GOT3 (cell line): ENCODE results near the gene LRRC8A.
A peak's percentile ranks its signal among the peaks of the same experiment; 100 is the strongest.
"Not testable (repeated sequence)": the region's sequence is repeated elsewhere in the genome, so short reads cannot be mapped to it uniquely, and the experiment has no call there.

Experiments used
- DNase-seq: peaks from one replicate; lab custom pipeline; 2025; ENCODE audit warnings: mixed read lengths; lab: John Stamatoyannopoulos, UW

The LRRC8A gene

GRCh38 chr9:128921881-128922763 lies 40.2 kb downstream of the LRRC8A start:
- DNase-seq: no peak

GRCh38 chr9:128923493-128923883 lies 41.6 kb downstream of the LRRC8A start:
- no peak for DNase-seq

DNA sequence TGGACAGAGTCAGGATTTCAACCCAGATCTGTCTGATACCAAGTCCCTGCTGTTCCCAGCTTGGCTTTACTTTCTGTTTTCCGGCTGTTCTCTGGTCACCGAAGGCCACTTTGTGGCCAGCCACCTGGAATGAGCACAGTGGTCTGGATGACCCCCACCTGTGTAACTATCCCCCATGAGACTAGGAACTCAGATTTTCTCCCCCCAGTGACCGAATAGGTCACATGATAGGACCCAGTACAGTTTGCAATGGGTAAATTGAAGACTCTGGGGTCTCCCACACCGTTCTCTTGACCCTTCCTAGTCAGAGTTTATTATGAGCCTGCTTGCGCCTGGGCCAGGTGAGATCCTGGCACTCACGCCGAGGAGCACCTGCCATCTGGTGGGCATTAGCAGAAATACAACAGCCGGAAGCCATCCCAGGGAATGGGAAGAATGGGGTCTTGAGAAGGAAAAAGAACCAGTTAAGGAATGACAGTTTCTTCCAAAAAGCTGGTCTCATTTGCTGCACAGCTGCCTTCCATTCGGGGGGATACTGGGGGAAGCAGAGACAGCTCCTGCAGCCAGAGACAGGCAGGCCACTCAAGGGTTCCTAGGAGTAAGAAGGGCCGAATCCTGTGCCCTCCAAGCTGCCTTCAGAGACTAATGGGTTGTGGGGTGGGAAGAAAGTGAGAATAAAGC lies 45.9 kb downstream of the LRRC8A start:
- DNase-seq: no peak

DNA sequence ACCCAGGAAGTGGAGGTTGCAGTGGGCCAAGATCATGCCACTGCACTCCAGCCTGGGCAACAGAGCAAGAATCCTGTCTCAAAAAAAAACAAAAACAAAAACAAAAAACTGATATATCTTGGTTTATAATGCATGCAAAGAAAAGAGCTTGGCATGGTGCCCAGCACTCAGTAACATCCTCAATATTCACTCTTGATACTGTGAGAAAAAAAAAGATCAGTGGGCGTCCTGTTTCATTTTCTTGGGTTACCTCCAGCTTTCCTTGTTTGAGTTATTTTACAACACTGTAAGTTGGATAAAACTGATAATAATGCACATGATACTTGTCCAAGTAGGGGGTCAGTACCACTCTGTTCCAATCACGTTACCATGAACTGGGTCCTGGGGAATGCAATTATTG lies 46.7 kb downstream of the LRRC8A start:
- no peak for DNase-seq

- no peak for DNase-seq
Observed at GRCh38 chr9:128929560-128929959, 47.6 kb downstream of the LRRC8A start.

GRCh38 chr9:128933731-128934130 lies 51.8 kb downstream of the LRRC8A start:
- no peak for DNase-seq

- DNase-seq: no peak
Observed at GRCh38 chr9:128936171-128936865, 54.4 kb downstream of the LRRC8A start.

DNA sequence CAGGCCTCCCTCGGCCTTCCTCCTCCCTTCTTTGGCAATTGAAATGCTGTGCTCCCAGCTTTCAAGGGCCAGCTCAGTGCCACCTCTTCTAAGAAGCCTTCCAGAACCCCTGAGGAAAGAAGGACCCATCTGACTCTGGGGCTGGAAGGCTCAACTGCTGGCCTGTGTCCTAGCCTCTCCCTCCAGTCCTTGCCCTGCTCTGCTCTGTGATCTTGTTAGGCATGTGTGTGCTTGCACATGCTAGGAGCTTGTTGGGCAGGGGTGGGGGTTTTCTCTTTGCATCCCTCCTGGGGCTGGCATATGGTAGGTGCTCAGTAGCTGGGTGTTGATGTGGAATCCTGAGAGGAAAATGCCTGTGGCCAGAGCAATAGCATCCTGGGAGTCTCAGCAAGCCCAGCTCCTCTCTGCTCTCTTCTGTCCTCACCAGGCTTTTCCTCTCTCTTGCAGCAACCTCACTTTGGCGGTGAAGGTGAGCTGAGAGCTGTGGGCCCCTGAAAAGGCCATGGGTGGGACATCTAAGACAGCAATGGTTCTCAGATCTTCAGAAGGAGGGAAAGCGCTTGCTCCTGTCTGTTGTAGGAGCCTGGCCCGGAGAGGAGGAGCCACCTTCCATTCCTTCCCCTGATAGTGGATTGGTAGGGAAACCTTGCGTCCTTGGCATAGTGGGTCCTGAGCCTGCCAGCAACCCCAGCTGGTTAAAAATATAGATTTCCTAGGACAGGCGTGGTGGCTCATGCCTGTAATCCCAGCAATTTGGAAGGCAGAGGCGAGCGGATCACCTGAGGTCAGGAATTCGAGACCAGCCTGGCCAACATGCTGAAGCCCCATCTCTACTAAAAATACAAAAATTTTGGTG lies 55.6 kb downstream of the LRRC8A start:
- no peak for DNase-seq

DNA sequence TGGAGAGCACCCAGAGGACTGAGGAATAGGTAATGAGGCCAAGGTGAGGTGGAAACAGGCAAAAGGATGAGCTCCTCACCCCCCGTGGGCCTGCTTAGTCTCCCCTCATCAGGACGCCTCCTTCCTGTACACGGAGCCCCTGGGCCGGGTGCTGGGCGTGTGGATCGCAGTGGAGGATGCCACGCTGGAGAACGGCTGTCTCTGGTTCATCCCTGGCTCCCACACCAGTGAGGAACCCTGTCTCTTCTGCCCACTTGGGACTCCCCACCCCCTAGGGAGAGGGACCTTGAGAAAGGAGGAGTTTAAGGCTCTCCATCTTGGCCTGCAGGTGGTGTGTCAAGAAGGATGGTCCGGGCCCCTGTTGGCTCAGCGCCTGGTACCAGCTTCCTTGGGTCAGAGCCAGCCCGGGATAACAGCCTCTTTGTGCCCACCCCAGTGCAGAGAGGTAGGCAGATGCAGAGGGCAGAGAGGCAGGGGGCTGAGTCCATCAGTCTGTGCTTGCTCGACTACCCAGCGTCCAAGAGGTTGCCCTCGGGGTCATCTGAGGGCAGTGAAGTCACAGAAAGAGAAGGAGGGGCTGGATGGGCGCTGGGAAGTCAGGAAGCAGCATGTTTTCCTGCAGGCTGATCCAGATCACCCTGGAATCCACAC lies 58.5 kb downstream of the LRRC8A start:
- no peak for DNase-seq

GRCh38 chr9:128940946-128941755 lies 59.2 kb downstream of the LRRC8A start:
- no peak for DNase-seq

DNA sequence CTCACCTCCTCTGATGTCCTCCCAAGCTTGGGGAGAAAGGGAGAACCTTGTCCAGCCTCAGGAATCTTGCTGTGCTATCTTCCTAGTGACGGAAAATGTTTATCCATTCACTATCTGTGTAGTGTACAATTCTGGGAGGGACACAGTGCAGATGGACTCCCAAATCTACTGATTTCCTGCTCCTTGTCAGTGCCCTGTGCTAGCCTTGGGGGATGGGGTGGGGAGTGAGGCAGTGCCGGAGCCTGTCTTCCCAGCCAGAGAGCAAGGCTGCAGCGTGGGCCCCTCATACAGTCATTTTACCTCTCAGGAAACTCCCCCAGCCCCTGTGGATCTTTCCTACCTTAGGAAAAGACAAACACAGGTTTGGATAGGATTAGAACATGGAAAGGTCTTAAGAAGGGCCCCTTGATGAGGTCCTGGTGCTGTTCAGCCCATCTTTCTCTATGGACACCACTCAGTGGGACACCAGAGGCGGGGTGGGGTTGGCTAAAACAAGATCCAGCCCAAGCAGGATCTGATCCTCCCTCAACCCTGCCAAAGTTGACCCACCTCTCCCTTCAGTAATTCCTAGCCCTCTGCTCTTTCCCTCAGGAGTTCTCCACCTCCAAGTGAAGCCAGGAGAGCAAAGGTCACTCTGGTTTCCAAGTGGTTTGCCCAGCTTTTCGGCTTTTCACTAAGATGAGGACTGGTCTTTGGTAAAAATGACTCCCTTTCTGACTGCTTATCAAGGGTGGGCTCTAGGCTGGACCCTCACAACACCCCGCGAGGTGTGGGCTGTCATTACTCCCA lies 62.1 kb downstream of the LRRC8A start:
- DNase-seq: no peak

DNA sequence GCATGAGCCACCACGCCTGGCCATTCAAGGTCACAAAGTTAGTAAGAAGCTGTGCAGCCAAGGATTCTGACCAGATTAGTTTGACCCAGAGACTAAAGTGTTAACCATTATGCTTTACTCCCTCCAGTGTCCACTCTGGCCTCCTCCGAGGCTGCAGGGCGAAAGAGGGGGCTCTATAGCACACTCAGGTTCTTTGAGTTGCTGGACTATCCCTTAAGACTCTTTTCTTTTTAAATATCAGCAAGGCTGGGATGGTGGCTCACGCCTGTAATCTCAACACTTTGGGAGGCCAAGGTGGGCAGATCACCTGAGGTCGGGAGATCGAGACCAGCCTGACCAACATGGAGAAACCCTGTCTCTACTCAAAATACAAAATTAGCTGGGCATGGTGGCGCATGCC lies 63.0 kb downstream of the LRRC8A start:
- not testable (repeated sequence) for DNase-seq

GRCh38 chr9:128945798-128946501 lies 64.0 kb downstream of the LRRC8A start:
- no peak for DNase-seq

- no peak for DNase-seq
Observed at GRCh38 chr9:128946571-128947276, 64.8 kb downstream of the LRRC8A start.

- DNase-seq: no peak
Observed at GRCh38 chr9:128947277-128947526, 65.3 kb downstream of the LRRC8A start.

DNA sequence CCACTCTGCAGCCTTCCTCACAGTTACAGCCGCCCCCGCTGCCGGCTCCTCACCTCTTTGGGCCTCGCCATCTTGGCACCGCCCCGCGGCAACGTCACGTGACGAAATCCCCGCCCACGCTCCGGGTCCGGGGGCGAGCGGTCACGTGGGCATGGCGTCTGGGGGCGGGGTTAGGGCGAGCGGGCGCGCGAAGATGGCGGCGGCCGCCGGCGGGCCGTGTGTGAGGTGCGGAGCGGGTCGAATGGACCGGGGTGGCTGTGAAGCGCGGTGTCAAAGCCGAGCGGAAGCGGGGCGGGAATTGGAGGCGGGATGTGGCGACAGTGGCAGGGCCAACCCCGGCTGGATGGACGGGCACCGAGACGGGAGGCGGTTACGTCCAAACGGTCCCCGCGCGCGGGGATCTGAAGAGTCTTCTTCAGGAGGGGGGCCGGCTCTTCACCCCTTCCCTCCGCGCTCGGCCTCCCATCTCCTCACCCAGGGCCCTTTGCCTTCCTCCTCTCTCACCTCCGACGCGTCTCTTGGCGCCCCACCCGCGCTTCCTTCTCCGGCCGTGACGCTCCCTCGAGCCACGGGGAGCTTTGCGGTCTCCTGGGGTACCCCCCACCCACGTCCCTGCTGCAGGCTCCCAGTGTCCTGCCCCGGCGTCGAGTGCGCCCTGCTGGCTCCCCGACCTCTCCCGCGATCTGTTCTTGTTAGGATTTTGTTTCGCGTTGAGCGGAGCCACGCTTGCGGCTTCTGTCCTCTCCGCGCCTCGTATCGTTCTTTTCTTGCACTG lies 65.8 kb downstream of the LRRC8A start, which contains the start of the genes DOLK and NUP188:
Gene DOLK, minus strand, starts transcription at position 77 of the 775 bp plus-strand sequence. CDS start 300 bp downstream, outside the sequence.
Gene NUP188, plus strand, starts transcription at position 173 of the 775 bp plus-strand sequence. Its CDS starts 21 bp downstream, at position 194.
- peak; percentile 54 for DNase-seq

- DNase-seq: not testable (repeated sequence)
Observed at GRCh38 chr9:128961403-128961802, 79.5 kb downstream of the LRRC8A start.
